Cerebellar cortex (tissue), 1 donor: ENCODE measurements around the gene RALA.

Experiments used
- DNase-seq: peaks from one replicate; pipeline ENCODE4 v3.0.0-alpha.2; 2015; ENCODE audit warnings: low spot score

RALA gene

GRCh38 chr7:39614299-39614698, 9.1 kb upstream of the RALA start:
- no peak for DNase-seq

GRCh38 chr7:39615350-39615975, 7.9 kb upstream of the RALA start:
- DNase-seq: no peak

GRCh38 chr7:39616138-39616537, 7.2 kb upstream of the RALA start:
- no peak for DNase-seq

GRCh38 chr7:39617005-39617404, 6.4 kb upstream of the RALA start:
- no peak for DNase-seq

GRCh38 chr7:39618868-39619267, 4.5 kb upstream of the RALA start:
- no peak for DNase-seq

GRCh38 chr7:39620486-39620885, 2.9 kb upstream of the RALA start:
- DNase-seq: no peak

- DNase-seq: no peak
These were observed 2.1 kb upstream of the RALA start for GRCh38 chr7:39621261-39621660.

- no peak for DNase-seq
These were observed 1.5 kb upstream of the RALA start for GRCh38 chr7:39621784-39622411.

GRCh38 chr7:39622609-39623008, 763 bp upstream of the RALA start:
- DNase-seq: peak; percentile 23

- DNase-seq: no peak
These were observed 515 bp downstream of the RALA start for GRCh38 chr7:39623732-39624441.

- peak; percentile 51 for DNase-seq
These were observed 1.1 kb downstream of the RALA start for GRCh38 chr7:39624442-39624807.

GRCh38 chr7:39624935-39625694, 1.7 kb downstream of the RALA start:
- DNase-seq: no peak

- no peak for DNase-seq
These were observed 8.4 kb downstream of the RALA start for GRCh38 chr7:39631736-39632308.

- DNase-seq: no peak
These were observed 10.4 kb downstream of the RALA start for GRCh38 chr7:39633563-39634477.

- DNase-seq: no peak
These were observed 11.1 kb downstream of the RALA start for GRCh38 chr7:39634478-39634805.

GRCh38 chr7:39637400-39637799, 14.0 kb downstream of the RALA start:
- no peak for DNase-seq

- no peak for DNase-seq
These were observed 14.7 kb downstream of the RALA start for GRCh38 chr7:39637963-39638485.

GRCh38 chr7:39642896-39643295, 19.5 kb downstream of the RALA start:
- DNase-seq: no peak

- DNase-seq: no peak
These were observed 20.8 kb downstream of the RALA start for GRCh38 chr7:39644170-39644569.

- DNase-seq: no peak
These were observed 22.4 kb downstream of the RALA start for GRCh38 chr7:39645482-39646407.
